SJCRH30 (cell line): Measurements from ENCODE around the gene ANKFY1. TPM values are rescaled to one million over a fixed set of nuclear protein-coding genes. Genes with fewer than 3 reads are reported as not detected.

Experiments
- DNase-seq, 2 experiments: peaks; one replicate each; pipeline ENCODE4 v3.0.0-alpha.2; 2015 to 2020
- H3K27ac ChIP-seq: fragments of 250-450 bp; sonication (Bioruptor Pico); 2 replicates; pipeline ENCODE4 v1.5.1; 2020; ENCODE audit warnings: mild to moderate bottlenecking, moderate library complexity
- H3K27me3 ChIP-seq: fragments of 250-450 bp; sonication (Bioruptor Pico); 2 replicates; pipeline ENCODE4 v1.5.1; 2020; ENCODE audit warnings: mild to moderate bottlenecking, moderate library complexity
- H3K36me3 ChIP-seq: fragments of 250-450 bp; sonication (Bioruptor Pico); 2 replicates; pipeline ENCODE4 v1.5.1; 2020; ENCODE audit warnings: mild to moderate bottlenecking, moderate library complexity
- H3K4me1 ChIP-seq: fragments of 250-450 bp; sonication (Bioruptor Pico); 2 replicates; pipeline ENCODE4 v1.5.1; 2020; ENCODE audit warnings: mild to moderate bottlenecking, moderate library complexity
- H3K4me3 ChIP-seq: fragments of 250-450 bp; sonication (Bioruptor Pico); 2 replicates; pipeline ENCODE4 v1.5.1; 2020; ENCODE audit warnings: mild to moderate bottlenecking, moderate library complexity
- H3K9me3 ChIP-seq: fragments of 250-450 bp; sonication (Bioruptor Pico); replicated peaks from 2 replicates; pipeline ENCODE4 v1.5.1; 2020; ENCODE audit warnings: mild to moderate bottlenecking, moderate library complexity
- total RNA-seq: library from RNA; depleted of rRNA; stranded (reverse); fragments of >200 nt; shearing (Covaris generic); gene quantifications from 2 replicates; pipeline ENCODE4 v1.2.3, GENCODE V29; 2014; rRNA removed

The ANKFY1 gene
- total RNA-seq, 1 experiment from 2014 or later: 18.0 TPM

DNA sequence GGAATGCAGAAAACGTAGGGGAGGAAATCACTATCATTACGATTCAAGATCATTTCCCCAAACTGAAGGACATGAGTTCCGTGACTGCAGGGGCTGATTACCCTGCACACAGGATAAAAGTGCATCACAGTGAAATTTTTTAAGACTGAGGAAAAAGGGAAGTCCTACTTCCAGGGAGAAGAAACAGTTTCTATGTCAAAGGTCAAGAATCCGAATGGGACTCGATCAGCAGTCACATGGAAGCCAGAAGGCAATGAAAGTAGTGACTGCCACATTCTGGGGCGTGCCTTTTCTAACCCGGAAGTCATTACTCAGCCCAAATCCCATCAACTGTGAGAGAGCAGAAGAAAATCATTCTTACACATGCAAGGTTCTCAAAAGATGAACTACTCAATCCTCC lies 133.1 kb downstream of the ANKFY1 start:
- H3K9me3 ChIP-seq: no peaks in the 10 kb centered on the region
- DNase-seq: no peak
- H3K36me3 ChIP-seq: peaks cover 2% of the 10 kb centered on the region; the same call in 1 of the 2 replicates
- no peaks in the 10 kb centered on the region for H3K27me3 ChIP-seq
- H3K4me3 ChIP-seq: no peak overlapping the region
- no peaks in the 10 kb centered on the region for H3K4me1 ChIP-seq
- H3K27ac ChIP-seq: no peak overlapping the region

DNA sequence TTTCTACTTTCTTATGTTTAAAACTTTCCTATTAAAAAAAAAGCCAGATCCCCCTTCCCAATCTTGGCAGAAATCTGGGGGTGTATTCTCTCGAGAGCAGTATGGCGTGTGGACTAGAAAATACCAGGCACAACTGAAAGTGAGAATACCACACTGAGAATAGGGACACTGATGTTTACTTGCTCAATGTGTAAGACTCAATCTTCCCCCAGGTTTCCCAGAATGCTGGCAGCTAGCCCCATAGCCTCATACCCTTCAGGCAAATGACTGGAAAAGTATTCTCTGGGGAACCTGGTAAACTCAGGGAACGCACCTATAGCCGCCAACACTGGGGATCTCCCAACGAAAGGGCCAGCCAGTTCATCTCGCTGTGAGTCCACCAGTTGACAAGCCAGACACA lies 136.2 kb downstream of the ANKFY1 start:
- no peak for DNase-seq
- peaks cover 5% of the 10 kb centered on the region for H3K36me3 ChIP-seq

DNA sequence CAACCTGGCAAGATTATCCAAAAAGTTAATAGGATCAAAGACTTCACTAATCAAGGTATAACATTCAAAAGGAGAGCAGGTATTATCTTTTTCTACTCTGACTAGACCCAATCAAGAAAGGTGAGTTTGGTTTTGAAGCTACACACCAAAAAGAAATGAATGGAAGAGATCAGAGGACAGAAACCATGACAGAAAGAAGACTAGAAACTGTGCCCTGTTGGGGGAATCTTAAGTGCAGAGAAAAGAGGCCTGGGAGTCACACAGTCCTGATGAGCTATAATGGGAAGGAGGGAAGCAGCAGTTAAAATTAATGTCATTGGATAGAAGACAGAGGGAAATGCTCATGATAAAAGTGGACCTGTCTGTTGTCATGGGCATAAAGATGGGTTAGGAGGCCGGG lies 138.2 kb downstream of the ANKFY1 start:
- DNase-seq: no peak
- Histone ChIP-seq H3K27me3 (no peaks in the 10 kb centered on the region), H3K4me3 (no peak overlapping the region), H3K27ac (no peak overlapping the region), H3K9me3 (no peaks in the 10 kb centered on the region), H3K36me3 (peaks cover 8% of the 10 kb centered on the region), H3K4me1 (no peaks in the 10 kb centered on the region)

More for the DNA sequence above, 136.2 kb downstream of the ANKFY1 start:
- Histone ChIP-seq H3K27me3 (no peaks in the 10 kb centered on the region), H3K4me1 (no peaks in the 10 kb centered on the region), H3K27ac (no peak overlapping the region), H3K4me3 (no peak overlapping the region), H3K9me3 (no peaks in the 10 kb centered on the region)

DNA sequence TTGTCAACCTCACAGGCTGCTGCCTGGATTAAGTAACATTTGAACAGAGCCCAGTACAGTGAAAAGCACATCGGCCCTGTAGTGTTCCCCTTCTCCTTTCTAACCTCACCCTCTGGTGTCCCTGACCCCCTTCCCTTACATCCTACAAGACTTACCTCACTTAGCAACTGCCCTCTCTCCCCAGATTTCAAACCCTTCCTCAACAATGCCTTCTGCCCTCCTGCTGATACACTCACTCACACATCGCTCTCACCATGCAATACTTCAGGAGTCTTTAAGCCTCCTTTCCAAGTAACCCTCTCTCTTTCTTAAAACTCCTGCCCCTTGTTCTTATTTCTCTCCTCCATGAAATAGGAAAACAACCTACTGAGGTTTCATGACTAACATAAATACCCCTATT lies 138.8 kb downstream of the ANKFY1 start:
- no peaks in the 10 kb centered on the region for H3K9me3 ChIP-seq
- no peak for DNase-seq
- no peak overlapping the region for H3K27ac ChIP-seq
- H3K27me3 ChIP-seq: no peaks in the 10 kb centered on the region
- H3K4me1 ChIP-seq: no peaks in the 10 kb centered on the region
- no peak overlapping the region for H3K4me3 ChIP-seq
- peaks cover 8% of the 10 kb centered on the region for H3K36me3 ChIP-seq

DNA sequence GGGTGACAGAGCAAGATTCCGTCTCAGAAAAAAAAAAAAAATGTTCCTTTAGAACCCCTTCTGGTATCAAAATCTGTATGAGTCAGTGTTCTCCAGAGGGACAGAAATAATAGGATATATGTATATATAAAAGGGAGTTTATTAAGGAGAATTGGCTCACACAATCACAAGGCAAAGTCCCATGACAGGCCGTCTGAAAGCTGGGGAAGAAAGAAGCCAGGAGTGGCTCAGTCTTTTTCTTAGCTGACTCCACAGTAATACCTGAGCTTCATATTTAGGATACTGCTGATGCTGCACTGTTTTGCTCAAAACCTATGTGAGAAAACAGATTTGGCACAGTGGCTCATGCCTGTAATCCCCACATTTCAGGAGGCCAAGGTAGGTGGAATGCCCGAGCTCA lies 143.4 kb downstream of the ANKFY1 start:
- DNase-seq: no peak
- Histone ChIP-seq H3K36me3 (peaks cover 6% of the 10 kb centered on the region; the same call in 1 of the 2 replicates), H3K4me1 (no peaks in the 10 kb centered on the region)

DNA sequence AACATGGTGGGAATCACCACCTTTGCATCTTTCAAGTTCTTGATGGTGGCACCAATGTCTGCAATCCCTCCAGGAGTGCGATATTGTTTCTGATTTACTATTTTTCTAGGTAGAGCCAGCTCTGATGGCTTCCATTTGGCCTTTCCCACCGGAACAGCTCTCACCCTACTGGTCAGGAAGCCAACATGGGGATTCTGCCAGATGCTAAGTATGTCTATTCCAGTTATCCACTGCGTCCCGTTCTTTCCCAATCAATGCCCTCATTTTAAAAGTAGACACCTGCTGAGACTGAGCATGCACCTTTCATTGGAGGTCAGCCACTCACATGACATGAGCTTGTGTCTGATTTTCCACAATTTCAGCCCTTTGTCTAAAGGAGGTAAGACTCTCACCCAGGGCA lies 144.5 kb downstream of the ANKFY1 start:
- Histone ChIP-seq H3K9me3 (no peaks in the 10 kb centered on the region), H3K27me3 (no peaks in the 10 kb centered on the region), H3K27ac (no peak overlapping the region), H3K4me1 (no peaks in the 10 kb centered on the region), H3K4me3 (no peak overlapping the region), H3K36me3 (peaks cover 6% of the 10 kb centered on the region; the same call in 1 of the 2 replicates)
- no peak for DNase-seq

More for the DNA sequence above, 143.4 kb downstream of the ANKFY1 start:
- H3K4me3 ChIP-seq: no peak overlapping the region
- no peaks in the 10 kb centered on the region for H3K27me3 ChIP-seq
- no peak overlapping the region for H3K27ac ChIP-seq
- H3K9me3 ChIP-seq: no peaks in the 10 kb centered on the region

DNA sequence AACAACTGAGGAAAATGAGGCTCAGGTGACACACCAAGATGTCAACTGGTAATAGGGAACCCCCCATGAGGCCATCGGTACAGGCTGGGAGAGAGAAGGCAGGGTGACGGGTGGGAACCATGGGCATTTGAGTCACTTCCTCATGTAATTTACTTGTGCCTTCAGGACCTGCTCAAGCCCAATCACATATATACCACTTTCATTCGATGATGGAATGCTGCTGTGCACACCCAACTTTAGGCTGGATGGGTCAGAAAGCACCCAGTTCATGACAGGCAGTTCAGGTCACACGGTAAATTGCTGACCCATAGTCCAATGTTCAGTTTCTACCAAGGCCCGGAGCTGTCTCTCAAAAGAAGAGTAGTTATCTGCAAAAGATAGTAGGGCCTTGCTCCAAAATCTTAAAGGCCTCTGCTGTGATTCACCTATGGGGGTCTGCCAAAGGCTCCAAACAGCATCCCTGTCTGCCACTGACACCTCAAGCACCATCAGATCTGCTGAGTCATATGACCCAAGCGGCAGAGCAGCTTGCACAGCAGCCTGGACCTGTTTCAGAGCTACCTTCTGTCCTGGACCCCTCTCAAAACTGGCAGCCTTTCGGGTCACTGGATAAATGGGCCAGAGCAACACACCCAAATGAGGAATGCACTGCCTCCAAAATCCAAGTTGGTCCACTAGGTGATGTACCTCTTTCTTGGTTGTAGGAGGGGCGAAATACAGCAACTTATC lies 145.6 kb downstream of the ANKFY1 start:
- no peak for DNase-seq
- no peaks in the 10 kb centered on the region for H3K9me3 ChIP-seq
- no peak overlapping the region for H3K27ac ChIP-seq
- no peaks in the 10 kb centered on the region for H3K27me3 ChIP-seq
- H3K36me3 ChIP-seq: peaks cover 3% of the 10 kb centered on the region; the same call in 1 of the 2 replicates
- no peak overlapping the region for H3K4me3 ChIP-seq
- no peaks in the 10 kb centered on the region for H3K4me1 ChIP-seq

DNA sequence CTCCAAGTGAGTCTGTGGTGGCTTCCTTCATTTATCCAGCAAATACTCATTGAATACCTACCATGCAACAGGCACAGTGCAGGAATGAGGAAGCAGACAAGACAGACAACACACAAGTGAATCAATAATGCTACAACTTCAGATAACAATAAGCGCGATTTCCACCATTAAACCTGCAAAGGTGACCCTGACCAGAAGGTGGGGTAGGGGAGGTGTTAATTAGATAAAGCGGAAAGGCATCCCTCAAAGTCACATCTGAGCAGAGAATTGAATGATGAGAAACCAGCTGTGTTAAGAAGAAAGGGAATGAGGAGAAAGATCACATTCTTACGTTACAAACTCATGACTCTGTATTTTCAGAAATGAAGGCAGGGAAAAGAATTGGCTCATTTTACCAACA lies 147.3 kb downstream of the ANKFY1 start:
- Histone ChIP-seq H3K4me3 (no peak overlapping the region), H3K27ac (no peak overlapping the region), H3K4me1 (no peaks in the 10 kb centered on the region), H3K36me3 (peaks cover 2% of the 10 kb centered on the region; the same call in 1 of the 2 replicates), H3K27me3 (no peaks in the 10 kb centered on the region), H3K9me3 (no peaks in the 10 kb centered on the region)
- no peak for DNase-seq

Other genes with a start within 250 kb of the ANKFY1 start
- 13.2 and 17.4 TPM in 2 replicates for gene ZZEF1, start 120.9 kb downstream of the ANKFY1 start, total RNA-seq
- gene CYB5D2, start 120.8 kb downstream of the ANKFY1 start, total RNA-seq: 3.0 and 3.2 TPM in 2 replicates
- gene UBE2G1, start 102.7 kb upstream of the ANKFY1 start, total RNA-seq: 36.7 and 39.2 TPM in 2 replicates
- gene SPNS3, start 170.0 kb upstream of the ANKFY1 start, total RNA-seq: not detected in 2 replicates
- 0.08 TPM in 1 of 2 replicates, not detected in the other for gene SPNS2, start 234.9 kb upstream of the ANKFY1 start, total RNA-seq